ENCODE measurements around the gene STYXL2. TPM values are rescaled to one million over a fixed set of nuclear protein-coding genes. Genes with fewer than 3 reads are reported as not detected.

The STYXL2 gene
- total RNA-seq, 4 donors from 2014 or later, result 63.7 to 159 (median 89.1) TPM

- Histone ChIP-seq H3K4me1 (peaks cover 0 to 5% of the 10 kb centered on the region in 2 donors), H3K9me3 (no peaks in the 10 kb centered on the region), H3K36me3 (no peaks in the 10 kb centered on the region), H3K27me3 (no peaks in the 10 kb centered on the region), H3K4me3 (no peak overlapping the region), H3K27ac (no peak overlapping the region)
- in situ Hi-C loops (cut with MboI; ENCODE audit: low sequenced_read_pairs in 4 of 4), result loop anchor here (5.0 to 25.0 kb wide), 9 partner anchors 59 to 622 kb away; no protein-coding TSS in a partner anchor
- DNase-seq (no peak), ATAC-seq (no peak)
- no peak for TF ChIP-seq CTCF (IDR thresholded peaks at IDR 0.05 in 4 of 5, conservative IDR thresholded peaks at IDR 0.05 in 1 of 5)
- no peak for TF ChIP-seq POLR2A (IDR thresholded peaks at IDR 0.05)
- intact Hi-C loops (cut with DNase I; ENCODE audit: low total_unique reads), result loop anchor here (5.0 kb wide), 1 partner anchor 467 kb away; no protein-coding TSS in a partner anchor
Observed at GRCh38 chr1:167065471-167065870, 28.4 kb upstream of the STYXL2 start.

GRCh38 chr1:167066333-167067122, 27.3 kb upstream of the STYXL2 start:
- in situ Hi-C loops (cut with MboI; ENCODE audit: low sequenced_read_pairs in 4 of 4), result loop anchor here (5.0 to 25.0 kb wide), 9 partner anchors 58 to 621 kb away; no protein-coding TSS in a partner anchor
- TF ChIP-seq POLR2A (IDR thresholded peaks at IDR 0.05) (no peak), CTCF (IDR thresholded peaks at IDR 0.05 in 4 of 5, conservative IDR thresholded peaks at IDR 0.05 in 1 of 5) (peak; percentile 93 to 98 (median 96))
- Histone ChIP-seq H3K27ac (no peak overlapping the region), H3K4me3 (peak overlapping the region; percentile 36 to 70 (median 42)), H3K9me3 (no peaks in the 10 kb centered on the region), H3K4me1 (peaks cover 0 to 5% of the 10 kb centered on the region in 2 donors), H3K27me3 (no peaks in the 10 kb centered on the region), H3K36me3 (no peaks in the 10 kb centered on the region)
- DNase-seq, result peak; percentile 56 to 68
- intact Hi-C loops (cut with DNase I; ENCODE audit: low total_unique reads), result loop anchor here (1.0 to 5.0 kb wide), 4 partner anchors 62 to 466 kb away; partner anchors contain the start of gene POU2F1
- peak; percentile 85 to 96 for ATAC-seq

- no peak for DNase-seq
- in situ Hi-C loops (cut with MboI; ENCODE audit: low sequenced_read_pairs in 4 of 4), result loop anchor here (5.0 to 25.0 kb wide), 9 partner anchors 57 to 619 kb away; no protein-coding TSS in a partner anchor
- Histone ChIP-seq H3K4me3 (no peak overlapping the region), H3K27ac (no peak overlapping the region), H3K9me3 (no peaks in the 10 kb centered on the region), H3K27me3 (no peaks in the 10 kb centered on the region), H3K36me3 (no peaks in the 10 kb centered on the region), H3K4me1 (peaks cover 0 to 5% of the 10 kb centered on the region in 2 donors)
- TF ChIP-seq POLR2A (IDR thresholded peaks at IDR 0.05) (no peak), CTCF (IDR thresholded peaks at IDR 0.05 in 4 of 5, conservative IDR thresholded peaks at IDR 0.05 in 1 of 5) (no peak)
- intact Hi-C loops (cut with DNase I; ENCODE audit: low total_unique reads), result loop anchor here (2.0 to 5.0 kb wide), 2 partner anchors 61 to 464 kb away; no protein-coding TSS in a partner anchor
- ATAC-seq, result no peak
Observed at GRCh38 chr1:167067904-167068303, 26.0 kb upstream of the STYXL2 start.

- no peak for DNase-seq
- TF ChIP-seq POLR2A (IDR thresholded peaks at IDR 0.05) (no peak), CTCF (IDR thresholded peaks at IDR 0.05 in 4 of 5, conservative IDR thresholded peaks at IDR 0.05 in 1 of 5) (no peak)
- Histone ChIP-seq H3K4me3 (no peak overlapping the region), H3K4me1 (peaks cover 0 to 5% of the 10 kb centered on the region in 2 donors), H3K36me3 (no peaks in the 10 kb centered on the region), H3K27ac (no peak overlapping the region), H3K9me3 (no peaks in the 10 kb centered on the region), H3K27me3 (no peaks in the 10 kb centered on the region)
- no peak for ATAC-seq
- in situ Hi-C loops (cut with MboI; ENCODE audit: low sequenced_read_pairs in 4 of 4), result loop anchor here (5.0 to 25.0 kb wide), 9 partner anchors 56 to 619 kb away; no protein-coding TSS in a partner anchor
- intact Hi-C loops (cut with DNase I; ENCODE audit: low total_unique reads), result loop anchor here (5.0 kb wide), 1 partner anchor 464 kb away; no protein-coding TSS in a partner anchor
Observed at GRCh38 chr1:167068761-167069160, 25.1 kb upstream of the STYXL2 start.
